Transverse colon (tissue), 4 donors: Measurements from ENCODE around the gene CDK10.
"Not testable (repeated sequence)": the region's sequence is repeated elsewhere in the genome, so short reads cannot be mapped to it uniquely, and the experiment has no call there.

Experiments used
- POLR2AphosphoS5 ChIP-seq, 3 donors: sonication (generic); formaldehyde crosslinking; IDR thresholded peaks; one replicate each; pipeline ENCODE4 v1.6.1; 2016; ENCODE audit warnings: antibody characterized with exemption in 3 of 3
- TF ChIP-seq, protein P1 (sequence below), 5 experiments: fragments of 200-600 bp in 3 of 5; fragments of 450-650 bp in 2 of 5; sonication (generic) in 3 of 5; IDR thresholded peaks; 1 replicate in 2 of 5; 2 replicates in 3 of 5; pipeline ENCODE4 v1.5.1; 2016 to 2017; ENCODE audit warnings: antibody characterized with exemption in 5 of 5, inconsistent platforms in 3 of 5, mild to moderate bottlenecking in 2 of 5, moderate library complexity in 1 of 5

DNA sequence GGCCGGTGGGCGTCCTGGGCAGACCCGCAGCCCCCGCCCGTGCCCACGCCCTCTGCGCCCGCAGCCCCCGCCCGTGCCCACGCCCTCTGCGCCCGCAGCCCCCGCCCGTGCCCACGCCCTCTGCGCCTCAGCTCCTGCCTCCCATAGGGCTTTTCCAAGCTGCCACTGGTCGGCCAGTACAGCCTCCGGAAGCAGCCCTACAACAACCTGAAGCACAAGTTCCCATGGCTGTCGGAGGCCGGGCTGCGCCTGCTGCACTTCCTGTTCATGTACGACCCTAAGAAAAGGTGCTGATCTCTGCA is 8.2 kb downstream of the CDK10 start:
- TF ChIP-seq, protein P1, sequence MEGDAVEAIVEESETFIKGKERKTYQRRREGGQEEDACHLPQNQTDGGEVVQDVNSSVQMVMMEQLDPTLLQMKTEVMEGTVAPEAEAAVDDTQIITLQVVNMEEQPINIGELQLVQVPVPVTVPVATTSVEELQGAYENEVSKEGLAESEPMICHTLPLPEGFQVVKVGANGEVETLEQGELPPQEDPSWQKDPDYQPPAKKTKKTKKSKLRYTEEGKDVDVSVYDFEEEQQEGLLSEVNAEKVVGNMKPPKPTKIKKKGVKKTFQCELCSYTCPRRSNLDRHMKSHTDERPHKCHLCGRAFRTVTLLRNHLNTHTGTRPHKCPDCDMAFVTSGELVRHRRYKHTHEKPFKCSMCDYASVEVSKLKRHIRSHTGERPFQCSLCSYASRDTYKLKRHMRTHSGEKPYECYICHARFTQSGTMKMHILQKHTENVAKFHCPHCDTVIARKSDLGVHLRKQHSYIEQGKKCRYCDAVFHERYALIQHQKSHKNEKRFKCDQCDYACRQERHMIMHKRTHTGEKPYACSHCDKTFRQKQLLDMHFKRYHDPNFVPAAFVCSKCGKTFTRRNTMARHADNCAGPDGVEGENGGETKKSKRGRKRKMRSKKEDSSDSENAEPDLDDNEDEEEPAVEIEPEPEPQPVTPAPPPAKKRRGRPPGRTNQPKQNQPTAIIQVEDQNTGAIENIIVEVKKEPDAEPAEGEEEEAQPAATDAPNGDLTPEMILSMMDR (IDR thresholded peaks at IDR 0.05): not testable (repeated sequence)
- TF ChIP-seq POLR2AphosphoS5 (IDR thresholded peaks at IDR 0.05): not testable (repeated sequence)
